ENCODE measurements around the gene SYT2.

GRCh38 chr1:202754293-202754692, 44.0 kb upstream of the SYT2 start:
- TF ChIP-seq SIN3A (IDR thresholded peaks at IDR 0.05; ENCODE audit: borderline replicate concordance, low read depth, low read length) (no peak), POLR2A (IDR thresholded peaks at IDR 0.05; ENCODE audit: insufficient read depth in 1 of 2, low read depth in 2 of 2, low read length in 2 of 2) (no peak), ZNF331 (CRISPR knock-in tag; IDR thresholded peaks at IDR 0.05) (no peak), ZMYM3 (CRISPR knock-in tag; IDR thresholded peaks at IDR 0.05) (no peak), BRCA1 (CRISPR knock-in tag; IDR thresholded peaks at IDR 0.05) (no peak), MEF2D (CRISPR knock-in tag; IDR thresholded peaks at IDR 0.05) (no peak), RAD21 (CRISPR knock-in tag; IDR thresholded peaks at IDR 0.05) (no peak), SOX13 (IDR thresholded peaks at IDR 0.05) (no peak), SOX13 (CRISPR knock-in tag; conservative IDR thresholded peaks at IDR 0.05 in 1 of 2, IDR thresholded peaks at IDR 0.05 in 1 of 2) (no peak), ZSCAN30 (CRISPR knock-in tag; IDR thresholded peaks at IDR 0.05) (no peak)
